B cell (primary cell): Measurements from ENCODE around the gene ZNF609. TPM values are rescaled to one million over a fixed set of nuclear protein-coding genes. Genes with fewer than 3 reads are reported as not detected.

Source experiments
- ATAC-seq: fragments of 200-7000 bp; cut with Tn5 transposase; one replicate; pipeline ENCODE4 v1.10.0; 2021; ENCODE audit warnings: low read depth, mild to moderate bottlenecking, moderate number of reproducible peaks, moderate library complexity
- CTCF ChIA-PET: fragments of 350-600 bp; sonication (Branson Sonifier 250); formaldehyde crosslinking; loops from one replicate; lab custom pipeline; 2021; ENCODE audit warnings: antibody characterized with exemption, inconsistent platforms; lab: Charles Lee
- POLR2A ChIA-PET: fragments of 350-600 bp; sonication (Branson Sonifier 250); formaldehyde crosslinking; loops from one replicate; lab custom pipeline; 2021; ENCODE audit warnings: antibody characterized with exemption; lab: Charles Lee
- DNase-seq: peaks from one replicate; pipeline ENCODE4 v3.0.0; 2013
- H2AFZ ChIP-seq: 2 replicates; pipeline ENCODE4 v1.6.1; 2012; ENCODE audit warnings: mild to moderate bottlenecking, low read depth, low read length; ENCODE audit not compliant: insufficient read depth, poor library complexity, severe bottlenecking
- H3K27ac ChIP-seq, 2 donors: 1 replicate in 1 of 2; 2 replicates in 1 of 2; pipeline ENCODE4 v1.5.1; 2012 to 2013; ENCODE audit warnings: low read length in 2 of 2, mild to moderate bottlenecking in 2 of 2, moderate library complexity in 1 of 2
- H3K27me3 ChIP-seq, 4 experiments: fragments of 200-600 bp in 1 of 4; sonication (generic) in 1 of 4; replicated peaks in 1 of 4; 1 replicate in 2 of 4; 2 replicates in 2 of 4; pipeline versions ENCODE4 v1.6.1 to v1.7.0; 2013 to 2016; ENCODE audit warnings: low read length in 3 of 4, mild to moderate bottlenecking in 2 of 4, mixed read lengths in 1 of 4, moderate library complexity in 1 of 4; ENCODE audit not compliant: insufficient read depth in 4 of 4, control insufficient read depth in 3 of 4; ENCODE audit errors: control extremely low read depth in 1 of 4
- H3K36me3 ChIP-seq, 2 experiments: replicated peaks in 1 of 2; 1 replicate in 1 of 2; 2 replicates in 1 of 2; pipeline versions ENCODE4 v1.6.1 to v1.7.1; 2013; ENCODE audit warnings: low read length in 1 of 2; ENCODE audit not compliant: insufficient read depth in 2 of 2, control insufficient read depth in 1 of 2; ENCODE audit errors: control extremely low read depth in 1 of 2, extremely low read depth in 1 of 2
- H3K4me1 ChIP-seq, 2 donors: fragments of 200-600 bp in 1 of 2; sonication (generic) in 1 of 2; 1 replicate in 1 of 2; 2 replicates in 1 of 2; pipeline versions ENCODE4 v1.5.1 to v1.6.1; 2013 to 2017; ENCODE audit warnings: low read length in 2 of 2; ENCODE audit not compliant: control insufficient read depth in 2 of 2, insufficient read depth in 2 of 2
- H3K4me2 ChIP-seq: replicated peaks from 2 replicates; pipeline ENCODE3; 2012; ENCODE audit warnings: mild to moderate bottlenecking, low read depth, low read length; ENCODE audit not compliant: poor library complexity, severe bottlenecking
- H3K4me3 ChIP-seq, 5 experiments: fragments of 200-600 bp in 1 of 5; sonication (generic) in 1 of 5; 1 replicate in 3 of 5; 2 replicates in 2 of 5; pipeline versions ENCODE4 v1.5.1 to v1.7.0; 2011 to 2016; ENCODE audit warnings: low read length in 4 of 5, mild to moderate bottlenecking in 4 of 5, low read depth in 2 of 5, control low read depth in 1 of 5, moderate library complexity in 1 of 5; ENCODE audit not compliant: insufficient read depth in 1 of 5; ENCODE audit errors: control extremely low read depth in 1 of 5, extremely low read depth in 1 of 5
- H3K79me2 ChIP-seq: fragments of 200-600 bp; sonication (generic); one replicate; pipeline ENCODE4 v1.6.0; 2016; ENCODE audit warnings: low read length; ENCODE audit not compliant: control insufficient read depth, insufficient read depth
- H3K9ac ChIP-seq: fragments of 200-600 bp; sonication (generic); 2 replicates; pipeline ENCODE4 v1.6.1; 2017; ENCODE audit warnings: mild to moderate bottlenecking, low read length, moderate library complexity
- H3K9me3 ChIP-seq, 3 donors: one replicate each; pipeline versions ENCODE4 v1.6.1 to v1.7.1; 2013; ENCODE audit warnings: low read length in 2 of 3; ENCODE audit not compliant: control insufficient read depth in 2 of 3, insufficient read depth in 1 of 3; ENCODE audit errors: control extremely low read depth in 1 of 3
- H4K20me1 ChIP-seq: 2 replicates; pipeline ENCODE4 v1.6.0; 2012; ENCODE audit warnings: mild to moderate bottlenecking, low read length; ENCODE audit not compliant: insufficient read depth, control insufficient read depth, poor library complexity, severe bottlenecking
- H3K27ac Mint-ChIP-seq: one replicate; pipeline ENCODE4 v1.8.0; 2021; ENCODE audit warnings: mixed read lengths
- H3K27me3 Mint-ChIP-seq: one replicate; pipeline ENCODE4 v1.8.0; 2021; ENCODE audit warnings: mixed read lengths
- H3K4me1 Mint-ChIP-seq: one replicate; pipeline ENCODE4 v1.8.0; 2021; ENCODE audit warnings: mixed read lengths
- H3K4me3 Mint-ChIP-seq: one replicate; pipeline ENCODE4 v1.8.0; 2021; ENCODE audit warnings: mixed read lengths
- H3K9me3 Mint-ChIP-seq: one replicate; pipeline ENCODE4 v1.8.0; 2022; ENCODE audit warnings: mixed read lengths; ENCODE audit not compliant: insufficient read depth
- EZH2 ChIP-seq: IDR thresholded peaks from 2 replicates; pipeline ENCODE4 v1.6.1; 2012; ENCODE audit warnings: borderline replicate concordance, low read depth, mild to moderate bottlenecking, moderate library complexity, low read length; ENCODE audit not compliant: insufficient read depth, poor library complexity, severe bottlenecking
- WGBS: methylation state at CpG from one replicate; pipeline ENCODE4 v1.1.5; 2013; ENCODE audit warnings: missing lambda C conversion rate; ENCODE audit not compliant: insufficient coverage; 5-methylcytosine and 5-hydroxymethylcytosine counted together
- intact Hi-C: fragments of 100-400 bp; cut with micrococcal nuclease; formaldehyde crosslinking; loops from one replicate; pipeline ENCODE4 v1.10.0; 2022
- polyA plus RNA-seq: library from polyadenylated mRNA; depleted of rRNA; stranded (reverse); fragments of >200 nt; gene quantifications from 2 replicates; pipeline ENCODE4 v1.2.3, GENCODE V29; 2012
- small RNA-seq: library from RNA; depleted of rRNA; stranded (forward); fragments of <200 nt; gene quantifications from one replicate; pipeline ENCODE3, GENCODE V24; 2012; ENCODE audit warnings: low replicate concordance, low read depth; ENCODE audit not compliant: insufficient read length
- total RNA-seq, 2 donors: library from RNA; stranded (reverse); fragments of 120-200 nt in 1 of 2; gene quantifications; 1 replicate in 1 of 2; 2 replicates in 1 of 2; pipeline versions ENCODE4 v1.2.3 to v1.2.4, GENCODE V29; 2013 to 2022
- TF ChIP-seq, protein P1 (sequence below): fragments of 200-600 bp; IDR thresholded peaks from one replicate; pipeline ENCODE4 v1.8.0; 2022; ENCODE audit warnings: antibody characterized with exemption, mild to moderate bottlenecking

Gene ZNF609
- total and polyA plus RNA-seq, 2 donors (not counting 1 experiment from before 2014, with no cell fraction given) = 5.8 to 32.9 TPM

DNA sequence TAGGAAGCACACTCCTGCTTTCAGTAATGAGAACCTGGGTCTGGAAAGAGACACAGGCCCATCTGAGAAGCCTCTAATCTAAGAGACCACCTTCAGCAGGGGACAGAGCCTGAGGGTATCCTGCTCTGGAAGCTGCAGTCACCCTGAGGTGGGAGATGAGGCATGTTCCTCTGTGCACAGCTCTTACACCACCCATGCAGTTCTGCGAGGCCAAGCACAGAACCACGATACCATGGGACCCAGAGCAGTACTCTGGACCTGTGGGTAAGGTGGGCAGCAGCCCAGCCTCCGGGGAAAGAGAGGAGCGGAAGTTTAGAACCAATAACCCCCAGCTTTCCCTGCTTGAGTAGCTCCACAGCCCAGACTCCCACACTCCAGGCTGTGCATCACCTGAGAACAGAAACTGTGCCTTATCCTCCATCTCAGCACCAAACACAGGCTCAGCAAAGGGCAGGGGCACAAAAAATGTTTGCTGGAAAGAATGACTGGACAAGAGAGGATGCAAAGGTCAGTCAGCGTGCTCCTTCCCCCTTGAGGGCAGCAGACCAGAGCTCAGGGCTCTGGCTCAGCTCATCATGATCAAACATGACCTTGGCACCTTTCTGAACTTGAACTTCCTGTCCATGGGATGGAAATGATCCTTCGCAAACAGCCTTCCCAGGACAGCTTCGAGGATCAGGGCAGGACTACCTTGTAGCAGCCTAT is 271.9 kb downstream of the ZNF609 start:
- TF ChIP-seq EZH2 = no peak
- TF ChIP-seq, protein P1, sequence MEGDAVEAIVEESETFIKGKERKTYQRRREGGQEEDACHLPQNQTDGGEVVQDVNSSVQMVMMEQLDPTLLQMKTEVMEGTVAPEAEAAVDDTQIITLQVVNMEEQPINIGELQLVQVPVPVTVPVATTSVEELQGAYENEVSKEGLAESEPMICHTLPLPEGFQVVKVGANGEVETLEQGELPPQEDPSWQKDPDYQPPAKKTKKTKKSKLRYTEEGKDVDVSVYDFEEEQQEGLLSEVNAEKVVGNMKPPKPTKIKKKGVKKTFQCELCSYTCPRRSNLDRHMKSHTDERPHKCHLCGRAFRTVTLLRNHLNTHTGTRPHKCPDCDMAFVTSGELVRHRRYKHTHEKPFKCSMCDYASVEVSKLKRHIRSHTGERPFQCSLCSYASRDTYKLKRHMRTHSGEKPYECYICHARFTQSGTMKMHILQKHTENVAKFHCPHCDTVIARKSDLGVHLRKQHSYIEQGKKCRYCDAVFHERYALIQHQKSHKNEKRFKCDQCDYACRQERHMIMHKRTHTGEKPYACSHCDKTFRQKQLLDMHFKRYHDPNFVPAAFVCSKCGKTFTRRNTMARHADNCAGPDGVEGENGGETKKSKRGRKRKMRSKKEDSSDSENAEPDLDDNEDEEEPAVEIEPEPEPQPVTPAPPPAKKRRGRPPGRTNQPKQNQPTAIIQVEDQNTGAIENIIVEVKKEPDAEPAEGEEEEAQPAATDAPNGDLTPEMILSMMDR = no peak
- Histone ChIP-seq H3K36me3 (no peaks in the 10 kb centered on the region), H3K9ac (no peak overlapping the region), H3K4me2 (no peak overlapping the region), H3K4me1 (peaks cover 4 to 7% of the 10 kb centered on the region in 2 donors), H4K20me1 (no peaks in the 10 kb centered on the region), H3K27ac (no peak overlapping the region), H2AFZ (no peak overlapping the region), H3K4me3 (no peak overlapping the region), H3K9me3 (no peaks in the 10 kb centered on the region), H3K79me2 (no peaks in the 10 kb centered on the region), H3K27me3 (peaks cover 0 to 7% (median 2%) of the 10 kb centered on the region in 4 experiments)
- Mint-ChIP-seq H3K27me3 (peaks cover 6% of the 10 kb centered on the region), H3K4me1 (peaks cover 10% of the 10 kb centered on the region), H3K4me3 (no peak overlapping the region), H3K27ac (no peak overlapping the region), H3K9me3 (no peaks in the 10 kb centered on the region)
- POLR2A ChIA-PET = interaction anchor here (0.6 kb wide), 1 partner anchor 177 kb away, joined by 3 read pairs; no protein-coding TSS in a partner anchor
- intact Hi-C loops = no loop called here
- CTCF ChIA-PET = interaction anchor here (0.6 to 14.1 kb wide), 11 partner anchors 10 to 311 kb away, joined by 3 to 549 read pairs (median 10); no protein-coding TSS in a partner anchor
- 79% methylated on average over 4 of the region's 7 CpGs for WGBS
- ATAC-seq = no peak
- no peak for DNase-seq

Small RNAs within 50 kb of the gene (small RNA-seq; reads per million reads assigned to genes)
- gene AC100830.2 (not detected), gene RF00019 (not detected), gene RNU6-549P (not detected)

Other genes starting within 250 kb of the ZNF609 start
- 39.0 and 40.3 TPM in 2 replicates for gene CSNK1G1, start 104.4 kb upstream of the ZNF609 start, total RNA-seq
- gene CSNK1G1, start 104.4 kb upstream of the ZNF609 start, polyA plus RNA-seq = 5.2 and 6.5 TPM in 2 replicates
- gene PCLAF, start 79.1 kb upstream of the ZNF609 start, total RNA-seq = 0.42 and 0.46 TPM in 2 replicates
- gene PCLAF, start 79.1 kb upstream of the ZNF609 start, polyA plus RNA-seq = 0.82 and 0.92 TPM in 2 replicates
- 35.7 and 38.2 TPM in 2 replicates for gene TRIP4, start 72.7 kb upstream of the ZNF609 start, total RNA-seq
- 13.7 and 17.0 TPM in 2 replicates for gene TRIP4, start 72.7 kb upstream of the ZNF609 start, polyA plus RNA-seq